ENCODE measurements around the gene EIF4A3.

The EIF4A3 gene

GRCh38 chr17:80084773-80085172 lies 62.2 kb downstream of the EIF4A3 start:
- DNase-seq (ENCODE audit: extremely low read depth in 1 of 2, low read depth in 1 of 2): no peak
